K562 (cell line): ENCODE measurements around the gene RNF144A. TPM values are rescaled to one million over a fixed set of nuclear protein-coding genes. Genes with fewer than 3 reads are reported as not detected.
A peak's percentile ranks its signal among the peaks of the same experiment; 100 is the strongest.

Experiments
- CBFA2T3 ChIP-seq: fragments of 450-650 bp; IDR thresholded peaks from 2 replicates; pipeline ENCODE4 v1.6.1; 2017
- FOXA3 ChIP-seq, 2 experiments: fragments of 450-650 bp in 1 of 2; sonication (generic) in 1 of 2; formaldehyde crosslinking; IDR thresholded peaks in 1 of 2; conservative IDR thresholded peaks in 1 of 2; 2 replicates each; pipeline versions ENCODE4 v1.4.0 to v1.8.0; 2020 to 2022; ENCODE audit warnings: mild to moderate bottlenecking in 2 of 2, missing genetic modification reagents in 1 of 2
- LCOR ChIP-seq: sonication (generic); formaldehyde crosslinking; IDR thresholded peaks from 2 replicates; pipeline ENCODE4 v1.8.0; 2022; ENCODE audit warnings: mild to moderate bottlenecking, missing genetic modification reagents
- PML ChIP-seq: IDR thresholded peaks from 2 replicates; pipeline ENCODE4 v1.6.1; 2012; ENCODE audit warnings: low read length, inconsistent platforms
- RCOR1 ChIP-seq, 2 experiments: IDR thresholded peaks; 2 replicates each; pipeline ENCODE4 v1.6.1; 2012; ENCODE audit warnings: low read depth in 2 of 2, low read length in 2 of 2, borderline replicate concordance in 1 of 2, improper control_type of control experiment in 1 of 2
- RNF219 ChIP-seq: fragments of 250-450 bp; sonication (Bioruptor Pico); IDR thresholded peaks from 2 replicates; pipeline ENCODE4 v1.5.0; 2022; ENCODE audit warnings: mild to moderate bottlenecking
- SMARCE1 ChIP-seq: fragments of 450-650 bp; IDR thresholded peaks from 2 replicates; pipeline ENCODE4 v1.7.1; 2016; ENCODE audit warnings: mild to moderate bottlenecking
- TCF3 ChIP-seq: sonication (generic); formaldehyde crosslinking; IDR thresholded peaks from 2 replicates; pipeline ENCODE4 v1.4.0; 2020; ENCODE audit warnings: mild to moderate bottlenecking, missing genetic modification reagents
- TEAD4 ChIP-seq, 2 experiments: sonication (generic) in 1 of 2; formaldehyde crosslinking in 1 of 2; IDR thresholded peaks; 2 replicates each; pipeline versions ENCODE4 v1.6.1 to v1.8.0; 2012 to 2022; ENCODE audit warnings: borderline replicate concordance in 1 of 2, inconsistent platforms in 1 of 2, low read length in 1 of 2, mild to moderate bottlenecking in 1 of 2, missing genetic modification reagents in 1 of 2
- WHSC1 ChIP-seq: IDR thresholded peaks from one replicate; pipeline ENCODE4 v1.6.1; 2012; ENCODE audit warnings: low read length, control low read depth, inconsistent platforms
- ZEB2 ChIP-seq: fragments of 450-650 bp; IDR thresholded peaks from 2 replicates; pipeline ENCODE4 v1.6.1; 2016
- ZNF224 ChIP-seq: sonication (generic); formaldehyde crosslinking; IDR thresholded peaks from 2 replicates; pipeline ENCODE4 v1.8.0; 2022; ENCODE audit warnings: mild to moderate bottlenecking, missing genetic modification reagents
- ZNF24 ChIP-seq: fragments of 450-650 bp; IDR thresholded peaks from 2 replicates; pipeline ENCODE4 v1.6.1; 2016
- ZNF584 ChIP-seq: fragments of 200-800 bp; sonication (Bioruptor generic); IDR thresholded peaks from 2 replicates; pipeline ENCODE4 v1.6.1; 2016; ENCODE audit warnings: low read depth, mild to moderate bottlenecking, missing genetic modification characterization, missing compliant biosample characterization
- ZNF592 ChIP-seq: fragments of 450-650 bp; IDR thresholded peaks from 2 replicates; pipeline ENCODE4 v1.6.1; 2017; ENCODE audit warnings: antibody characterized with exemption, mild to moderate bottlenecking
- polyA plus RNA-seq, 8 experiments: library from polyadenylated mRNA; depleted of rRNA in 4 of 8; stranded (reverse) in 5 of 8; unstranded in 3 of 8; fragments of >200 nt; fragmentation: Nextera tagmentation in 2 of 8; fragmentation: Illumina TruSeq in 1 of 8; extraction: Ambion mirVana in 2 of 8; extraction: Trizol in 1 of 8; gene quantifications; 2 replicates each; pipeline versions ENCODE4 v1.2.1 to v1.2.3, GENCODE V29; 2011 to 2014; ENCODE audit warnings: inconsistent platforms in 1 of 8, missing spikeins in 1 of 8
- total RNA-seq, 7 experiments: library from RNA; depleted of rRNA in 6 of 7; stranded (reverse); fragments of >200 nt in 6 of 7; fragmentation: Illumina TruSeq in 2 of 7; extraction: Trizol in 2 of 7; gene quantifications; 2 replicates each; pipeline versions ENCODE4 v1.2.1 to v1.2.3, GENCODE V29; 2011 to 2021; ENCODE audit warnings: low replicate concordance in 1 of 7
- TF ChIP-seq, protein P1 (sequence below): sonication (generic); IDR thresholded peaks from 2 replicates; pipeline ENCODE4 v1.6.1; 2016

The RNF144A gene
- total and polyA plus RNA-seq, 9 of the 15 experiments (the other 6 are each of a cell fraction or from before 2014, with no cell fraction given), result 0.96 to 11.3 (median 6.2) TPM

GRCh38 chr2:6883448-6884122 is 33.6 kb upstream of the RNF144A start (continued):
- TF ChIP-seq ZNF592, result no peak; the same call in 1 of the 2 replicates
- TF ChIP-seq WHSC1, result no peak
- no peak for TF ChIP-seq LCOR (CRISPR knock-in tag)
- no peak for TF ChIP-seq ZNF224
- TF ChIP-seq RCOR1 (IDR thresholded peaks at IDR 0.05; ENCODE audit: borderline replicate concordance in 1 of 2, low read depth in 2 of 2, low read length in 2 of 2), result peak in 1 of 2 experiments; percentile 91; a peak in 3 of 4 replicates
- no peak for TF ChIP-seq RNF219 (CRISPR knock-in tag)
- TF ChIP-seq, protein P1, sequence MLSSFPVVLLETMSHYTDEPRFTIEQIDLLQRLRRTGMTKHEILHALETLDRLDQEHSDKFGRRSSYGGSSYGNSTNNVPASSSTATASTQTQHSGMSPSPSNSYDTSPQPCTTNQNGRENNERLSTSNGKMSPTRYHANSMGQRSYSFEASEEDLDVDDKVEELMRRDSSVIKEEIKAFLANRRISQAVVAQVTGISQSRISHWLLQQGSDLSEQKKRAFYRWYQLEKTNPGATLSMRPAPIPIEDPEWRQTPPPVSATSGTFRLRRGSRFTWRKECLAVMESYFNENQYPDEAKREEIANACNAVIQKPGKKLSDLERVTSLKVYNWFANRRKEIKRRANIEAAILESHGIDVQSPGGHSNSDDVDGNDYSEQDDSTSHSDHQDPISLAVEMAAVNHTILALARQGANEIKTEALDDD, result peak; percentile 88
- TF ChIP-seq TEAD4 (IDR thresholded peaks at IDR 0.05; ENCODE audit: low read length), result peak; percentile 85
- no peak for TF ChIP-seq TEAD4 (CRISPR knock-in tag; IDR thresholded peaks at IDR 0.05; ENCODE audit: borderline replicate concordance)
- peak; percentile 76 for TF ChIP-seq CBFA2T3
- peak in 1 of 2 experiments; percentile 94; a peak in 2 of 4 replicates for TF ChIP-seq FOXA3 (CRISPR knock-in tag; conservative IDR thresholded peaks at IDR 0.05 in 1 of 2, IDR thresholded peaks at IDR 0.05 in 1 of 2)
- TF ChIP-seq ZNF24, result no peak
- TF ChIP-seq TCF3, result peak; percentile 50; the same call in 1 of the 2 replicates
- TF ChIP-seq ZEB2, result no peak
- TF ChIP-seq ZNF584 (CRISPR knock-in tag), result no peak
- TF ChIP-seq SMARCE1, result peak; percentile 72; the same call in 1 of the 2 replicates
- TF ChIP-seq PML, result peak; percentile 15; the same call in 1 of the 2 replicates
